HG03139 (cell line): ENCODE data around the gene VSIG4.
"Not testable (repeated sequence)": the region's sequence is repeated elsewhere in the genome, so short reads cannot be mapped to it uniquely, and the experiment has no call there.

Experiments used
- ATAC-seq: cut with Tn5 transposase; IDR thresholded peaks from one replicate; pipeline ENCODE4 v1.9.1; 2021; ENCODE audit not compliant: unreplicated experiment

The VSIG4 gene

DNA sequence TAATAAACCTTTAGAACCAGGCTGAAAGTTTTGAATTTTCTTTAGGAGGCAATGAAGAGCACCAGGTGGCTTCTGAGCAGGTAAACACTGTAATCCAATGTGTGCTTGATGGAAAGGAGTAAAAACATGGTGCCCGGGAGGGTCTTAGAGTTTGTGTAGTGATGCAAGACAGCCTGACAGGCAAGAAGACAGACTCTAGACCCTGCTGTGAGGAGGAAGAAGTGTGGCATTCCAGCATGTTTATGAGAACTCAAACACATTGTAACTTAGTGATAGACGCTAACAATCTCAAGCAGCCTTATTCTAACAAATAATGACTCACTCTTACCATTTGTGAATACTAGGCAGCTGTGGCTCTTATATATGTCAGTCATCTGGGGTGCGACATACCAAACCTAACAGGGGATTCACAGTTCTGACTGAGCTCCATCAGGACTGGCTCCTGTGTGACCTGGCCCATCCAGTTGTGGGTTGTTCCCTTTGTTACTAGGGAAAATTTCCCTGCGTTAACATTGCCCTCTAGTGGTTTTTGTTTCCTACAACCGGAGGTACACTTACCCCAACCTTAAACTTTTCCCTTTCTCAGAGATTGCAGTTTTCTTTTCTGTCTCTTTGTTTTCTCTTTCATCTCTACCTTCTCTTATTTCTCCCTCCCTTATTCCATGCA is 53.8 kb downstream of the VSIG4 start:
- ATAC-seq: no peak

DNA sequence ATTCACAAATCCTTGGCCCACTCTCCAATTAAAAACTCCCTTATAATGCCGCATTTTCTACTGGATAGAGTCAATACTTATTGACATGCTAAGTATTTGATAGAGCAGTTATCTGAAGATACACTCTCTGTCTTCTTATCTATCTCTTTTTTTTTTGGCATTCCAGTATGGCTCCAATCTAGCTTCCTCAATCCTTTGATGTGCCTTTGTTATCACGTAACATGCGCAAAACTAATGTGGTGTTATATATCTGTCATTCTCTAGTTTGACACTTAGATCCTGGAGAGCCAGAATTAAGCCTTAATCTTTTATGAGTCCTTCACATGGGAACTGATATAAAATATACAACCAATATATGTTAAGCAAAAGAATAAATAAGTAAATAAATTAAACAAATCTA is 54.7 kb downstream of the VSIG4 start:
- no peak for ATAC-seq

DNA sequence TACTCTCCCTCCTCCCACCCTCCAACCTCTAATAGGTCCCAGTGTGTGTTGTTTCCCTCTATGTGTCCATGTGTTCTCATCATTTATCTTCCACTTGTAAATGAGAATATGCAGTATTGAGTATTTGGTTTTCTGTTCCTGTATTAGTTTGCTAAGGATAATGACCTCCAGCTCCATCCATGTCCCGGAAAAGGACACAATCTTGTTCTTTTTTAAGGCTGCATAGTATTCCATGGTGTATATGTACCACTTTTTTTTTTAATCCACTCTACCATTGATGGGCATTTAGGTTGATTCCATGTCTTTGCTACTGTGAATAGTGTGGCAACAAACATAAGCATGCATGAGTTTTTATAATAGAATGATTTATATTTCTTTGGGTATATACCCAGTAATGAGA is 62.7 kb downstream of the VSIG4 start:
- not testable (repeated sequence) for ATAC-seq

DNA sequence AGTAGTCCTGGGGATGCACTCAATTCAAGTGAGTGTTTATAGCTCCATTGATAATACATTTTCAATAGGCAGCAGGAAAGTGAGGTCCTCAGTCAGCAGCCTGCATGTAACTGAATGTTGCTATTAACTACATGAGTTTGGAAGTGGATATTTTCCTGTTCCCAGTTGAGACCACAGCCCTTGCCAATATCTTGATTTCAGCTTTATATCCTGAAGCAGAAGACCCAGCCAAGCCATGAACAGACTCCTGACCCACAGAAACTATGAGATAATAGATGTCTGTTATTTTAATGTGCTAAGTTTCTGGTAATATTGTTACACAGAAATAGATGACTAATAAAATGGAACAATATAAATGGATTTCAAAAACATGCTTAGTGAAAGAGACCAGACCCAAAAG is 63.7 kb downstream of the VSIG4 start:
- no peak for ATAC-seq

DNA sequence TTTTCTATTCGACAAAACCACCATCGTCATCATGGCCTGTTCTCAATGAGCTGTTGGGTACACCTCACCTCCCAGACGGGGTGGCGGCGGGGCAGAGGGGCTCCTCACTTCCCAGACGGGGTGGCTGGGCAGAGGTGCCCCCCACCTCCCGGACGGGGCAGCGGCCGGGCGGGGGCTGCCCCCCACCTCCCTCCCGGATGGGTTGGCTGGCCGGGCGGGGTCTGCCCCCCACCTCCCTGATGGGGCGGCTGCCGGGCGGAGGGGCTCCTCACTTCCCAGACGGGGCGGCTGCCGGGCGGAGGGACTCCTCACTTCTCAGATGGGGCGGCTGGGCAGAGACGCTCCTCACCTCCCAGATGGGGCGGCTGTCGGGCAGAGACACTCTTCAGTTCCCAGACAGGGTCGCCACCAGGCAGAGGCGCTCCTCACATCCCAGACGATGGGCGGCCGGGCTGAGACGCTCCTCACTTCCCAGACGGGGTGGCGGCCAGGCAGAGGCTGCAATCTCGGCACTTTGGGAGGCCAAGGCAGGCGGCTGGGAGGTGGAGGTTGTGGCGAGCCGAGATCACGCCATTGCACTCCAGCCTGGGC is 64.6 kb downstream of the VSIG4 start:
- not testable (repeated sequence) for ATAC-seq
